Activated T-cell treated with anti-CD3 and anti-CD28 coated beads for 4 hours (primary cell): ENCODE data around the gene RNF43.
A peak's percentile ranks its signal among the peaks of the same experiment; 100 is the strongest.

Source experiments
- DNase-seq: peaks from one replicate; pipeline ENCODE4 v3.0.0-alpha.2; 2020

Gene RNF43

DNA sequence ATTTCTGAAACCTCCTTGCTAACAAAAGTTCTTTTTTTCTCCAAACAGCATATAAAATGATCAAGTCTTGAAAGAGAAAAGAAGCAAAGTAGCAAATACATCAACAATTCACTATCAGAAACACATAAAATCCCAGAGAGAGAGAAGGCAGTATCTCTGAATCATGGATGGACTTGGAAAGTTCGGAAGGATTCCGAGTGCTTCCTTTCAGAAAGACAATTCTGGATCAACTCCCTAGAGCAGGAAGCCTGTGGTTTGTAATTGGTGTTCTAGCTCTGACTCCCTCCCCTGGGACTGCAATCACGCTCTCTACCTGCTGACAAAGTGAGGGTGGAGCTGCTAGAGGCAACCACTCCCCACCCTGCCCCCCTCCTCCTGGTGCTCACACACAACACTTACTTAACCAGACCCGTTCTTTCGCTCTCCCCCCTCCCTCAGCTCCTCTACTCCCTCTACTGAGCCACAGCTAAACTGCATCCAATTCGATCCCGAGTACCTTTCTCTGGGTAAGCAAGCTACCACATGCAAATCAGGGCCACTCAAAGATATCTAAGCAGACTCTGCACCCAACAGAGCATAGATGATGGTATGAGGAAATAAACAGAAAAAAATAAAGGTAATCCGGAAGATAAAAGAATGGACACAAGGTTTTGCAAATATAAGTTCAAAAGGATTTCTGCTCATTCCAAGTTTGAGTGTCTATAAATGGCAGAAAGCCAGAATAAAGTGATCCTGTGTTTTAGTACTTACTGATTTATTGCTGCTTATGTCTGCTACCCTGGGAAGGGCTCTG lies at the start of gene RNF43:
RNF43 (minus strand) TSS at position 235 of the 793 bp plus-strand sequence. CDS start 1,957 bp downstream, outside the sequence.
- DNase-seq = peak; percentile 77

- no peak for DNase-seq
These were observed 38.2 kb upstream of the RNF43 start for GRCh38 chr17:58455491-58455890.

DNA sequence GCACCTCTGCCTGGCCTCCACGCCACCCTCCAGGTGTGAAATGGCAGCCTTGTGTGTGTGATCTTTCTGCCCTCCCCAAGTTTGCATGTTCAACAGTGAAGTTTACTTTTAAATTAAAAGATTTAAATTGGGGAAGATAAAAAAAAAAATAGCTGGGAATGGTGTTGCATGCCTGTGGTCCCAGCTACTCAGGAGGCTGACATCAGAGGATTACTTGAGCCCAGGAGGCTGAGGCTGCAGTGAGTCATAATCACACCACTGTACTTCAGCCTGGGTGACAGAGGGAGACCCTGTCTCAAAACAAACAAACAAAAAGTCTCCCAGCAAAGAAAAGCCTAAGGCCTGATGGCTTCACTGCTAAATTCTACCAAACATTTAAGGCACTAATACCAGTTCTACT lies 35.4 kb upstream of the RNF43 start:
- DNase-seq = no peak

- peak; percentile 21 for DNase-seq
These were observed 30.0 kb upstream of the RNF43 start for GRCh38 chr17:58447039-58447975.

GRCh38 chr17:58446086-58446485 lies 28.8 kb upstream of the RNF43 start:
- no peak for DNase-seq

DNA sequence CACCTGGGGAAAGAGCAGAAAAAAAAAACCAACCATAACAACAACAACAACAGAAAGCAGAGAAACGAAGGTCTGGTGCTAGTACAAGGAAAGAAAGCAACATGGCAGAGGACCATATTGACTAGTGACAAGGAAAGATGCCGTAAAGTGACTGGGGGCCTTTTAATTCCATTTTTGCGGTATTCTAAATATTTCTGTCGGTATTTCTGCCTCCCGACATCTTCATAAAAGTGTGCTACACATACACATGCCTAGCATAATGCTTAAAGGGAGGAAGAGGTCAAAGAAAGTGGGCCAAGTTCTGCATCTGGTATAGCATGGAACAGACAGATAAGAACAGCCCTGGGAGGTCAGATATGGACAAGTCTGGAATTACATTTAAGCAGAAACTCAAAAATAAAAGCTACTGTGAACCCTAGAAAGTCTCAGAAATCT lies 19.5 kb upstream of the RNF43 start:
- no peak for DNase-seq

DNA sequence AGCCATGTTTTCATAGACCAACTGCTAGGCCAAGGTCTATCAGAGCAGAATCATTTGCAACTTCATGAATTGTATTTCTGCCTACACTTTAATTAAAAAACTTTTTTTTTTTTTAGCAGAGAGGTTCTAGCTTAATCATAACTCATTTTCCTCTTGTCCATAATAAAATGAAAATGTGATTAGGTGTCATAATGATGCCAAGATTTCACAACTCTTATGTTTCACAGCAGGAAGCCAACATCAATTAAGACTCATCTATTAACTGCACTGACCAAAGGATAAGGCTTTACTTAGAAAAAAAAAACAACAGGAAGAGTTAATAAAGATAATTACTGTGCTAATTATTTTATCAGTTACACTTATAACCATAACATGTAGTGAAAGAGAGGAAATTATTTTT lies 18.9 kb upstream of the RNF43 start:
- DNase-seq = no peak

DNA sequence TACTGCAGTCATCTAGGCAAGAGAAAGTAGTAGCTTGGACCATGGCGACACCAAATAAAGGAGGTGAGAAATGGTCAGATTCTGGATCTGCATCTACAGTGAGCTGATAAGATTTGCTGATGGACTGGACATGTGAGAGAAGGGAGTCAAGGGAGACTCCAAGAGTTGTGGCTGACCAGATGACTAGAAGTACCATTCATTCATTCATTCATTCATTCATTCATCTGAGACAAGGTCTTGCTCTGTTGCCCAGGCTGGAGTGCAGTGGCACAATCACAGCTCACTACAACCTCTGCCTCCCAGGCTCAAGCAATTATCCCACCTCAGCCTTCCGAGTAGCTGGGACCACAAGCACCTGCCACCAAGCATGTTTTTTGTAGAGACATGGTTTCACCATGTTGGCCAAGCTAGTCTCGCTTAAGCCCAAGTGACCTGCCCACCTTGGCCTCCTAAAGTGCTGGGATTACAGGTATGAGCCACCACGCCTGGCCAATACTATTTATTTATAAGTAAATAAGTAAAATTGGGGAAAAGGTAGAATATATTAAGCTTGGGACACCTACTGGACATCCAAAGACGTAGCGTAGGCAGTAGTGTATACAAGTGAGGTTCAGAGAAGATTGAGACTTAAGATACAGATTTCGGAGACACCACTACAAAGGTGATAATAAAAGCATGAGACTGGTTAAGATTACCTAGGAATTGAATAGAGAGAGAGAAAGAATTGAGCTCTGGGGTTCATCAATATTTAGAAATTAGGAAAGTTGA lies 15.7 kb upstream of the RNF43 start:
- DNase-seq = no peak

DNA sequence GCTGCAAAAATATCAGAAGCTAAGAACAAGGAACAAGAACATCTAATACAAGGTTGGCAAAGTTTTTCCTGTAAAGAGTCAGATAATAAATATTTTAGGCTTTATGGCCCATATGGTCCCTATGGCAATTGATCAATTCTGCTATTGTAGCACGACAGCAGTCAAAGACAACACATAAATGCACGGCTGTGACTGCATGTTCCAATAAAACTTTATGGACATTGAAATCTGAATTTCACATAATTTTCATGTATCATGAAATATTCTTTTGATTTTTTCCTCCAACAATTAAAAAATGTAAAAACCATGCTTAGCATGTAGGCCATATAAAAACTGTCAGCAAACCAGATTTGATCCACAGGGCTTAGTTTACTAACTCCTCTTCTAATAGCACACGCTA lies 10.5 kb upstream of the RNF43 start:
- DNase-seq = no peak

DNA sequence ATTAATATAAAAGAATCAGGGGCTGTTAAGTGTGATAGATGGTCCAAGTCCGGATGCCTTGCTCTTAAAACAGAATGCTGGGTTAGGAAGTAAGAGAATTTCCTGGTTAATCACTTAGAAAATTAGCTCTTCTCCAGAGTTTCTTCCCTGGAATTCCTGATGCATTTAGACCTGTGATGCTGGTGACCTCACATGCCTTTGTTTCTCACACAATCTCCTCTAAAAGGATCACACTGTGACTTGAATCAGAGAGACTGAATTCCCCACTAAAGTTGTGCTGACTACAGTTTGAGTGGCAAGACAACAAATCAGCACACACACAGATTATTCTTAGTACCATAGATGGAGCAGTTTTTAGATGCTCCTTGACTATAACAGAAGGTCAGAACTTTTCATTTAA lies 4.4 kb upstream of the RNF43 start:
- no peak for DNase-seq

- no peak for DNase-seq
These were observed 3.5 kb upstream of the RNF43 start for GRCh38 chr17:58420827-58421226.

- no peak for DNase-seq
These were observed 416 bp downstream of the RNF43 start for GRCh38 chr17:58416937-58417299.

DNA sequence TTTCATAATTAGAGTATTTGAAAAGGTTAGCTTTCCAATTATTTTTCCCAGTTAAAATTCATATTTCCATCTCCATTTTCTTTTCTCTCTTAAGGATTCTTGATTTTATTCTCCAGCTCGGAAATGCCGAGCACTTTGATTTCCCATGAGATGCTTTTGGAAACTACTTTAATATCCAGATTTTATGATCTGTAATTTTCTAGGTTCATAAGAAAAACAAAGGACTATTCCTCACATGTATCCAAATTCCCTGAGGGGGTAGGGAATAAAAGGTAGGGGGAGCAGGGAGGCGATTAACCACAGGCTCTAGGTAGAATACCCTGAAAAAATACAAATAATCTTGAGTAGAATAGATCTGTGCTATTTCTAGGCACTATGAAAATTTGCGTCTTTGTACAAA lies 938 bp downstream of the RNF43 start:
- DNase-seq = no peak

DNA sequence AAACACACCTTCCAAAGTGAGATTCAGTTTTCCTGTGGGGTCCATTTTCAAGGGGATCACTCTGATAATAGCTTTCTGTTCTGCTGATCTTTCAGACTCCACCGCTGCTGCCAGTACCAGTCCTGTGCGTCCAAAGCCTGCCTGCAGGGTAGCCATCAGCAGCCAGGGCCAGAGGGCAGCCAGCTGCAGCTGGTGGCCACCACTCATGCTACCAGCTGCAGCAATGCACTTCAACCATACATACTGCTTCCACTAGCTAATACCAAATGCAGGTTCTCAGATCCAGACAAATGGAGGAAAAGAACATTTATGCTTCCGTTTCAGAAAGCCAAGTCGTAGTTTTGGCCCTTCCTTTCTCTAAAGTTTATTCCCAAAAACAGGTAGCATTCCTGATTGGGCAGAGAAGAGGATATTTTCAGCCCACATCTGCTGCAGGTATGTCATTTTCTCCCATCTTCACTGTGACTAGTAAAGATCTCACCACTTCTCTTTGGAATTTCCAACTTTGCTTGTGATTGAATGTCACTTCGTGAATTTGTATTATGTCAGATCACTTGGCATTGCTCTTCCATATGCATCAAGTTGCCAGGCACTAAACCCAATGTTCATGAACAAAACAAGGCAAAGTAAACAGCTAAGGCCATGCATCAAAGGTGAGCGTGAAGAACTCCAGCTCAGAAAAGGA lies 1.8 kb downstream of the RNF43 start:
- no peak for DNase-seq

- no peak for DNase-seq
These were observed 2.7 kb downstream of the RNF43 start for GRCh38 chr17:58414596-58414997.

- DNase-seq = no peak
These were observed 3.6 kb downstream of the RNF43 start for GRCh38 chr17:58413684-58414083.

DNA sequence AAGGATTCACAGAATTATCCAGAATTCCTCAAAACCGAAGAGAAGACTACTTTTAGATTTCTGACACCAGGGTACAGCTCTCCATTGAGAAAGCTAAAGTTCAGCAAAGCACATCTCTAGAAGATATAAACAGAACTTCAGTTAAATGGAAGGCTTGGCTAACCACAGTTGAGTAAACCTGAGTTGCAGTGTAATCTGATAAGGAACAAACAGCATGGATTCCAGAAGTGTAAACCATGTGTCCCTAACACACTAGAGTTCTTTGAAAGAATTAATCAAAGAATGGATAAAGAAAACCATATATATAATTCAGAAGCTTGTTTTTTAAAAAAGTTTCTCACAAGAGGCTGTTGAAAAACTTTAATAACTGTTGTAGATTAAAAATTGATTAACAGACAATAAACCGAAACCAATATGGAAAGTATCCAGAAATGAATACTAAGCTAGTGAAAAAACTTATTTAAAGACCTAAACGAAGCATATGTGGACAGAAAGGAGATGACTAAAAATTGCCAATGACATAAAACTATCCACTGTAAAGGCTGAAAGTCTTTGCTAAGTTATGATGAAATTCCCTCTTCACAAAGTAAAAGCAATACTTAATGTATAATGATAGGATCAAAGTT lies 4.3 kb downstream of the RNF43 start:
- no peak for DNase-seq

- DNase-seq = no peak
These were observed 5.2 kb downstream of the RNF43 start for GRCh38 chr17:58412064-58412703.

DNA sequence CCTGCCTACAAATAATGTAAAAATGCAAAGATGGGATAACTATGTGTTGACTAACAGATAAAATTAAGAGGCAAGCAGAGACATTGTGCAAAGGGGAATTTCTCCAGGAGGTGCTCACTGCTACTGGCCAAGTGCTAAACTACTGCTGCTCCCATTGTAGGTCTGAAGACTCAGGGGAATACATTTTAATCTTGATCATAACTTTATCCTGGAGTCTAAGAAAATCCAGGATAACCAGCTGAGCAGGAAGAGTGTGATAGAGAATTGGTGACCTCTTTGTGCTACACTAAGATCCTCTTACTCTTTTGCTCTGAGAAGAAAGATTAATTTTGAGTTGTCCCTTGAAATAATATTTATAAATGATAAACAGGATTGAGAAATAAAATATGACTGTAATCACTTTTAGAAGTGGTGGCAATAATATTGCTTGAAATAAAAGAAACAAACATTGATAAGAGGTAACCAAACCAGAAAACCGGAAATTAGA lies 5.9 kb downstream of the RNF43 start:
- DNase-seq = no peak

DNA sequence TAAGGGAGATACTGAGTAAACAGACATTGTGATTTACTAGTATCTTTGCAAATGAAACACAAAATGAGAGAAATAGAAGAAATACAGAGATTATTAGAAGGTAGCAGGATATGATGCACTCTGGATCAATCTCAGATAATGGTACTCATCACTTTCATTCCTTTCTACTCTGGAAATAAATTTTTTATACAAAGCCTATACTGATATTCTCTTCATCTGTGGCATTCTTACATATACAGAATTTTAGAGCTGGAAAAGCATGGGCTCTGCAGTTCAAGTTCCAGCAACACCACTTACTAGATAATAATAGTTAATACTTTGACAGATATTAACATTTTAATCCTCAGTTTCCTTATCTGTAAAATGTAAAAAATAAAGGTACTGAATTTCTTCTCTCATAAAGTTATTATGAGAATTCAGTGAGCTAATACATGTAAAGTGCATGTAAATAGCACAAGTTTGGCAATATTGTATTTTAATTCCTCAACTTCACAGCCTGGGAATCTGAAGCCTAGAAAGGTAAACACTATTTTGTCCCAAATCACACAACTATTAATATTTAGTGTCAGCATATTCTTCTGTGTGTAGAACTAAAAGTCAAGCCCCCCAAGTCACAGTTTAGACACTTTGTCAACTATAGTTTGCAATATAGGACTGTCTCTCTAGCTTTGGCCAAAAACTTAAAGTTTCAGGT lies 6.5 kb downstream of the RNF43 start:
- no peak for DNase-seq

- no peak for DNase-seq
These were observed 7.9 kb downstream of the RNF43 start for GRCh38 chr17:58409432-58409831.
